Stimulated activated CD8-positive, alpha-beta memory T cell treated with anti-CD3 and anti-CD28 coated beads, Interleukin-4, amount 100 ng/mL, for 24 hours (primary cell): ENCODE data around the gene DLG2.

Experiments used
- DNase-seq: peaks from one replicate; pipeline ENCODE4 v3.0.0-alpha.2; 2020; ENCODE audit warnings: low read depth

DLG2 gene

GRCh38 chr11:84097186-84097585 is 1530.0 kb downstream of the DLG2 start:
- DNase-seq: no peak

GRCh38 chr11:84091212-84091986 is 1535.7 kb downstream of the DLG2 start:
- no peak for DNase-seq

DNA sequence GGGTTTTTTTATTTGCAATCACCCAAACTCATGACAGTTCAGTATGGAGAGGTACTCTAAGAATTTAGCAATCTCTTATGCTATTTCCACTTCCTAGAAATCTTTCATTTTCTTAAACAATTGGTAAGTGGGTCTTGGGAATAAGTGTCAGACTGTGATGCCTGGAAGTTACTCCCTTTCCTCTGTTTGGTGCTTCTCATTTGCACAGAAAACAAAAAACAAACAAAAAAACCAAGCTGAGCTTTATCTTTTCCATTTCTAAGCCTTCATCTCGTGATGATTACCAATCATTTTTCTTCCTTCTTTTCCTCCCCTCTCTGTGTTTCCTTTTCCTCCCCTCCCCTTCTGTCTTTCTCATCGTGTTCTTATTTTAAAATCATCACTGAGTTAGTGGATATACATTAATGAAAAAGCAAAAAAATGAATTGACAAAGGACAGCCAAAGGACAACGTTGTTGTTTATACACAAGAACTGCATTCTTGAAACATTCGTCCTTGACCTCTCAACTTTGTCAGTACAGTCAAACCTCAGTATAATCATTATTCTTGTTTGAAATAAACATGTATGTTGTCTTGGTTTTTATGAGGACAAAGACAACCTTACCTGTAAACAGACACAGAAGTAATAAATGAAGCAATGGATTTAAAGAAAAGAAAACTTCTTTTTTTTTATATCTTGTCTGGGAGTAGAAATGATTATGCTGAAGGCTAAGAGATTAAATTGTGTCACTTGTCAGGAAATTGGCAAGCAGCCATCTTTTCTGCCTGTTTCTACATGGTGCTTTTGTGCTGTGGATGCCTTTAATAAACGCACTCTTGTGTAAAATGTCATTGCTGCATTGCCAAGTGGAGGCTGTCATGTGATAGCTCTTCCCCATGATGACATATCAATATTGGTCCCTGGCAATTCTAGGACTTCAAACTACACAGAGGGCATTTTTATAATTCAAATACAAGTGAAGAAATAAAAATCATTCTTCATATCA is 1537.8 kb downstream of the DLG2 start:
- no peak for DNase-seq

GRCh38 chr11:84071851-84072250 is 1555.3 kb downstream of the DLG2 start:
- DNase-seq: no peak

- no peak for DNase-seq
Observed at GRCh38 chr11:84069048-84069447, 1558.1 kb downstream of the DLG2 start.

DNA sequence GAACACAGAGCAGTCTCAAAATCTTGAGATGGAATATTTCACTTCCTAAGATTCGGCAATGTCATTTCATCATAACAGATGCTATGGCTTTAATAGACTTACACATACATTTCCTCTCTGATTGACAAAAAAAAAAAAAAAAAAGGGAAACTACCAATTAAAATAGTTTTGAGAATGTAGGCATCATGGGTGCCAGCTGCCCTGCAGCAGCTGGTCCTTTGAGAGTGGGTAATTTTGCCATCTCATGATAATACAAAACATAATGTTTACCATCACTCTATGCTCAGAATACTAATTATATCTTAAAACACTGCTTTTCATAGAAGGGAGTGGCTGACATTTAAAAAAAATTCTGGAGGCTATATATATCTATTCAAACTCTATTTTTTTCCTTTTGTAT is 1565.4 kb downstream of the DLG2 start:
- no peak for DNase-seq

- DNase-seq: no peak
Observed at GRCh38 chr11:84056653-84057376, 1570.3 kb downstream of the DLG2 start.

DNA sequence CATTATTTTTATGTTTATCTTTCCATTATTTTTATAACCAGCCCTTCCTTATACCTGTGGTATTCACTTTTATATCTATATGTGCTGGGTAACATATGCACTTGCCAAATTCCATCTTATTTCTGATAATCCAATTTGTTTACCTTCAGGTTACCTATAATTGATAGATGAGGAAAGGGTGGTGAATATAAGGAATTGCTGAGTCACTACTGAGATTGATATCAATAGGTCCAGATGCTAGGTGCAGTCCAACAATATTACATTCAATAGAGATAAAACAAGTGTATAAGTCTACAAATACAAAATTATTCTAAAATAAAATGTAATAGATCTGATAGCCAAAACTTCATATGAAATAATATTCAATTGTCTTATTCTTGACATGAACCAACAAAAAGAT is 1582.0 kb downstream of the DLG2 start:
- DNase-seq: no peak

- no peak for DNase-seq
Observed at GRCh38 chr11:84044706-84045105, 1582.4 kb downstream of the DLG2 start.

GRCh38 chr11:84036664-84037194 is 1590.4 kb downstream of the DLG2 start:
- DNase-seq: no peak

DNA sequence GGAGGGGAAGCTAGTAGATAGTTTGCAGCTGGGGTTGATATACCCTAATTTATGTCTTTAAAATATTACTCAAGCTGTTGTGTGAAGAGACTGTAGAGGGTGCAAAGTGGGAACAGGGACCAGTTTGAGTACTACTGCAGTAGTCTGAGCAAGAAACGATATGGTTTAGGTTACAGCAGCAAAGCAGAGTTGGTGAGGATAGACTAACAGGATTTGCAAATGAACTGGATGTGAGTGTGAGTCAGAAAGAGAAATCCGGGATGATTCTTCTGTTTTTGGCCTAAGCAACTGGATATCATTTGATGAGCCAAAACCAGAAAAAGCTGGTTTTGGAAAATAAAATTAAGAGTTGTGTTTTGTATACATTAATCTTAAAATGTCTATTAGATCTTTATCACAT is 1591.5 kb downstream of the DLG2 start:
- DNase-seq: no peak

- DNase-seq: no peak
Observed at GRCh38 chr11:84034484-84034883, 1592.7 kb downstream of the DLG2 start.

- no peak for DNase-seq
Observed at GRCh38 chr11:84024266-84024665, 1602.9 kb downstream of the DLG2 start.

DNA sequence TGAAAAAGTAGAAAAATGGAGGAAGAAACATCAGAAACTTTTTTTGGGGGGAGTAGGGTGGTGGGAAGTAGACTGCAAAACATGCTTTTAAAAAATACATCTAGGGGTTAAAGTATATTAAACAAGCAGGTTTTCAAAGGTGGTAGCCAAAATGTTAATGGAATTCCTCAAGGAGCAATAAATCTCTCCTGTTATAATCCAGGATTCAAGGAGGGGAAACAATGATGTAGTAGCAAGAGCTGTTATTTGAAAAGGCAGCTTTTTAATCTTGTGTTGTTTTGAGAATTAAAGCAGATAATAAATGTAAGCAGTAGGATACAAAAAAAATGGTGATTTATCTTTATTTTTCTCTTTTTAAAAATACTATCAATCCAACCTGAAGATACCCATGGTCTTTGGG is 1604.4 kb downstream of the DLG2 start:
- no peak for DNase-seq

GRCh38 chr11:84022201-84022600 is 1604.9 kb downstream of the DLG2 start:
- DNase-seq: no peak

DNA sequence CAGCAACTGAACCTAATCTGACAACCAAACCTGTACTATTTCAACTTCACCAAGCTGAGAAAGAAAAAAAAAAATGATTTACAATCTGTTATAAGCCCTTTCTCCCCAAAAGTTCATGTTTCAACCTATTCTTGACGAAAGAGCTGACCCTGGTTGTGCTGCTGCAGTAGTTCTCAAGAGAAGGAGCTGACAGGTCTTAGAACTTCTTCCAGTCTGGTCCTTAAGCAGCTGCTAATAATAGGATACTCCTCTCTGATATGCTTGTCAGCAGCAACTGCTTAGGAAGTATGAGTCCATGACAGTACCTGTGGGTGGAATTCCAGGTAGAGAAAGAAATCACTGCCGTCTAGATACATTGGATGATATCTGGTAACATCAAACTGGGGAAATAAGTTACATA is 1605.9 kb downstream of the DLG2 start:
- no peak for DNase-seq

- DNase-seq: no peak
Observed at GRCh38 chr11:84019571-84020194, 1607.5 kb downstream of the DLG2 start.

DNA sequence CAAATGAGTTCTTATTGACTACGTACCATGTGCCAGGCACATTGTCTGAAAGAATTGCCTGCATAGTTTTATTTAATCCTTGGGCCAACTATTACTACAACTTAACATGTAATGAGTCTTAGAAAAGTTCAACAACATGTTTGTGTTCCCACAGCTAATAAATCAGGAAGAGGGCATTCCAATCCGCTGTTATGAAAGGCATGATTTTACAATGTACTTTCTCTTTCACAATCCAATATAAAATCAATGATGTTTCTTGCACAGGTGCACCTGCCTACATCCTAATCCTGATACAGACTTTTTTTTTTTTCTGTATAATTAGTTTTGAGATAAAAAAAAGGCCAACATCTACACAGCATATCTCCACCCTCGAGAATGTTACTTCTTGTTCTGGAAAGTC is 1612.6 kb downstream of the DLG2 start:
- no peak for DNase-seq

GRCh38 chr11:84012171-84012826 is 1614.8 kb downstream of the DLG2 start:
- no peak for DNase-seq

DNA sequence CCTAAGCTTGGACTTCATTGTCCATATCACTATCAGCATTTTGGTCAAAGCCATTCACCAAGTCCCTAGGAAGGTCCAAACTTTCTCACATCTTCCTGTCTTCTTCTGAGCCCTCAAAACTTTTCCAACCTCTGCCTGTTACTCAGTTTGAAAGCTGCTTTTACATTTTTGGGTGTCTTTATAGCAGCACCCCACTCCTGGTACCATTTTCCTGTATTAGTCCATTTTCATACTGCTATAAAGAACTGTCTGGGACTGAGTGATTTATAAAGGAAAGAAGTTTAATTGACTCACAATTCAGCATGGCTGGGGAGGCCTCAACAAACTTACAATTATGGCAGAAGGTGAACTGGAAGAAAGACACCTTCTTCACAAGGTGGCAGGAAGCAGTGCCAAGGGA is 1624.0 kb downstream of the DLG2 start:
- DNase-seq: no peak

GRCh38 chr11:83998921-83999320 is 1628.2 kb downstream of the DLG2 start:
- DNase-seq: no peak
